Measurements from ENCODE around the gene WNT7B. TPM values are rescaled to one million over a fixed set of nuclear protein-coding genes. Genes with fewer than 3 reads are reported as not detected.

WNT7B gene
- polyA plus RNA-seq, 1 of the 3 experiments (the other 2 are of a cell fraction) = 0.13 TPM

GRCh38 chr22:45881524-45881875, 95.5 kb downstream of the WNT7B start:
- POLR2A ChIA-PET = no interaction called here
- no peaks in the 10 kb centered on the region for H3K27me3 ChIP-seq (ENCODE audit: insufficient read depth)
- no peak for TF ChIP-seq TCF12 (IDR thresholded peaks at IDR 0.05)
- no peak for TF ChIP-seq IRF3 (IDR thresholded peaks at IDR 0.05; ENCODE audit: low read depth, low read length)
- no peak for TF ChIP-seq EZH2phosphoT487 (IDR thresholded peaks at IDR 0.05; ENCODE audit: borderline replicate concordance, low read depth)
- TF ChIP-seq RFX5 (IDR thresholded peaks at IDR 0.05; ENCODE audit: low read length) = no peak
- TF ChIP-seq YY1 (IDR thresholded peaks at IDR 0.05; ENCODE audit: low read depth) = no peak
- TF ChIP-seq RCOR1 (IDR thresholded peaks at IDR 0.05; ENCODE audit: low read length) = no peak
- TF ChIP-seq CHD2 (IDR thresholded peaks at IDR 0.05; ENCODE audit: low read length, partially characterized antibody) = no peak
- TF ChIP-seq MXI1 (IDR thresholded peaks at IDR 0.05; ENCODE audit: low read depth, low read length) = no peak
- no peak for TF ChIP-seq SMC3 (IDR thresholded peaks at IDR 0.05; ENCODE audit: low read depth, low read length)
- TF ChIP-seq FOXM1 (IDR thresholded peaks at IDR 0.05; ENCODE audit: low read depth) = no peak
- no peak for TF ChIP-seq JUND (IDR thresholded peaks at IDR 0.05)
- TF ChIP-seq FOXJ3 (CRISPR knock-in tag; IDR thresholded peaks at IDR 0.05) = no peak
- no peak for TF ChIP-seq FOSL2 (IDR thresholded peaks at IDR 0.05; ENCODE audit: borderline replicate concordance, low read depth)
- no peak for TF ChIP-seq TAF1 (IDR thresholded peaks at IDR 0.05; ENCODE audit: borderline replicate concordance, low read depth, low read length)
- TF ChIP-seq ELF1 (IDR thresholded peaks at IDR 0.05) = no peak
- no peak for TF ChIP-seq GABPA (IDR thresholded peaks at IDR 0.05; ENCODE audit: low read depth)
- TF ChIP-seq, protein P1, sequence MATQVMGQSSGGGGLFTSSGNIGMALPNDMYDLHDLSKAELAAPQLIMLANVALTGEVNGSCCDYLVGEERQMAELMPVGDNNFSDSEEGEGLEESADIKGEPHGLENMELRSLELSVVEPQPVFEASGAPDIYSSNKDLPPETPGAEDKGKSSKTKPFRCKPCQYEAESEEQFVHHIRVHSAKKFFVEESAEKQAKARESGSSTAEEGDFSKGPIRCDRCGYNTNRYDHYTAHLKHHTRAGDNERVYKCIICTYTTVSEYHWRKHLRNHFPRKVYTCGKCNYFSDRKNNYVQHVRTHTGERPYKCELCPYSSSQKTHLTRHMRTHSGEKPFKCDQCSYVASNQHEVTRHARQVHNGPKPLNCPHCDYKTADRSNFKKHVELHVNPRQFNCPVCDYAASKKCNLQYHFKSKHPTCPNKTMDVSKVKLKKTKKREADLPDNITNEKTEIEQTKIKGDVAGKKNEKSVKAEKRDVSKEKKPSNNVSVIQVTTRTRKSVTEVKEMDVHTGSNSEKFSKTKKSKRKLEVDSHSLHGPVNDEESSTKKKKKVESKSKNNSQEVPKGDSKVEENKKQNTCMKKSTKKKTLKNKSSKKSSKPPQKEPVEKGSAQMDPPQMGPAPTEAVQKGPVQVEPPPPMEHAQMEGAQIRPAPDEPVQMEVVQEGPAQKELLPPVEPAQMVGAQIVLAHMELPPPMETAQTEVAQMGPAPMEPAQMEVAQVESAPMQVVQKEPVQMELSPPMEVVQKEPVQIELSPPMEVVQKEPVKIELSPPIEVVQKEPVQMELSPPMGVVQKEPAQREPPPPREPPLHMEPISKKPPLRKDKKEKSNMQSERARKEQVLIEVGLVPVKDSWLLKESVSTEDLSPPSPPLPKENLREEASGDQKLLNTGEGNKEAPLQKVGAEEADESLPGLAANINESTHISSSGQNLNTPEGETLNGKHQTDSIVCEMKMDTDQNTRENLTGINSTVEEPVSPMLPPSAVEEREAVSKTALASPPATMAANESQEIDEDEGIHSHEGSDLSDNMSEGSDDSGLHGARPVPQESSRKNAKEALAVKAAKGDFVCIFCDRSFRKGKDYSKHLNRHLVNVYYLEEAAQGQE (IDR thresholded peaks at IDR 0.05; ENCODE audit: low read depth, low read length) = no peak
- H3K9me3 ChIP-seq = no peaks in the 10 kb centered on the region
- H3K4me2 ChIP-seq = no peak overlapping the region
- H3K36me3 ChIP-seq (replicated peaks in 1 of 2; ENCODE audit: control insufficient read depth in 1 of 2, insufficient read depth in 2 of 2, low read length in 1 of 2) = no peaks in the 10 kb centered on the region
- H2AFZ ChIP-seq (ENCODE audit: low read depth) = no peak overlapping the region
- CTCF ChIA-PET = interaction anchor here (0.9 kb wide), 1 partner anchor 17 kb away, joined by 3 read pairs; no protein-coding TSS in a partner anchor
- no peak overlapping the region for H3K4me3 ChIP-seq (ENCODE audit: low read depth in 2 of 2, low read length in 1 of 2)
- H3F3A ChIP-seq (replicated peaks; ENCODE audit: insufficient read depth) = no peaks in the 10 kb centered on the region
- 85% methylated on average over 8 of the region's 8 CpGs for WGBS (ENCODE audit: low lambda C conversion rate)
- no peak overlapping the region for H3K27ac ChIP-seq (ENCODE audit: low read depth in 2 of 2, low read length in 1 of 2)
- peaks cover 0 to 20% of the 10 kb centered on the region in 2 experiments; a peak in 1 of 4 replicates for H3K4me1 ChIP-seq (ENCODE audit: control insufficient read depth in 1 of 2, insufficient read depth in 2 of 2, low read depth in 1 of 2, low read length in 1 of 2)
- H3K9me2 ChIP-seq = no peaks in the 10 kb centered on the region
- no peaks in the 10 kb centered on the region for H4K20me1 ChIP-seq (ENCODE audit: insufficient read depth)
- H3K79me2 ChIP-seq (ENCODE audit: insufficient read depth) = no peaks in the 10 kb centered on the region
- H3K9ac ChIP-seq = no peak overlapping the region
- DNase-seq = no peak
